HG03460 (cell line): ENCODE measurements around the gene GDPGP1.

Experiments used
- ATAC-seq: cut with Tn5 transposase; IDR thresholded peaks from one replicate; pipeline ENCODE4 v1.9.1; 2021; ENCODE audit not compliant: unreplicated experiment

Gene GDPGP1

GRCh38 chr15:90225047-90225446, 9.0 kb upstream of the GDPGP1 start:
- no peak for ATAC-seq

GRCh38 chr15:90225504-90226234, 8.3 kb upstream of the GDPGP1 start:
- ATAC-seq, result no peak

GRCh38 chr15:90227336-90227735, 6.7 kb upstream of the GDPGP1 start:
- no peak for ATAC-seq

GRCh38 chr15:90227816-90228772, 5.9 kb upstream of the GDPGP1 start:
- ATAC-seq, result no peak

GRCh38 chr15:90228960-90229359, 5.0 kb upstream of the GDPGP1 start:
- ATAC-seq, result no peak

GRCh38 chr15:90230071-90230494, 3.9 kb upstream of the GDPGP1 start:
- no peak for ATAC-seq

- no peak for ATAC-seq
These were observed 3.4 kb upstream of the GDPGP1 start for GRCh38 chr15:90230610-90231009.

GRCh38 chr15:90231028-90232017, 2.7 kb upstream of the GDPGP1 start:
- no peak for ATAC-seq

GRCh38 chr15:90232196-90232595, 1.8 kb upstream of the GDPGP1 start:
- ATAC-seq, result no peak

GRCh38 chr15:90232941-90233386, 1.0 kb upstream of the GDPGP1 start:
- no peak for ATAC-seq

GRCh38 chr15:90233387-90234095, 468 bp upstream of the GDPGP1 start, which contains the start of gene CIB1:
Gene CIB1, minus strand, starts transcription at chr15:90233941. Its CDS starts 56 bp downstream, at chr15:90233885.
- ATAC-seq, result peak; percentile 79

- ATAC-seq, result no peak
These were observed 5.4 kb downstream of the GDPGP1 start for GRCh38 chr15:90239371-90239770.

GRCh38 chr15:90240856-90241255, 6.8 kb downstream of the GDPGP1 start:
- ATAC-seq, result no peak

- ATAC-seq, result no peak
These were observed 7.6 kb downstream of the GDPGP1 start for GRCh38 chr15:90241343-90242192.

- no peak for ATAC-seq
These were observed 10.1 kb downstream of the GDPGP1 start for GRCh38 chr15:90243943-90244639.

- no peak for ATAC-seq
These were observed 14.8 kb downstream of the GDPGP1 start for GRCh38 chr15:90248789-90249202.

GRCh38 chr15:90249203-90249863, 15.3 kb downstream of the GDPGP1 start, which contains the start of gene TTLL13:
Gene TTLL13, plus strand, starts transcription at chr15:90249556. Its CDS starts 1,075 bp downstream, at chr15:90250631.
- peak; percentile 83 for ATAC-seq

- ATAC-seq, result no peak
These were observed 23.8 kb downstream of the GDPGP1 start for GRCh38 chr15:90257776-90258175.
